Astrocyte (in vitro differentiated cells and primary cell): ENCODE results near the gene ADD3.

Experiments used
- EZH2 ChIP-seq: IDR thresholded peaks from 2 replicates; pipeline ENCODE4 v1.6.1; 2012; ENCODE audit warnings: mild to moderate bottlenecking, low read length, inconsistent platforms; ENCODE audit not compliant: insufficient read depth
- TF ChIP-seq, protein P1 (sequence below): IDR thresholded peaks from 2 replicates; pipeline ENCODE4 v1.5.1; 2011; ENCODE audit warnings: low read depth, mild to moderate bottlenecking, inconsistent platforms, low read length, moderate library complexity; ENCODE audit not compliant: insufficient read depth

- TF ChIP-seq, protein P1, sequence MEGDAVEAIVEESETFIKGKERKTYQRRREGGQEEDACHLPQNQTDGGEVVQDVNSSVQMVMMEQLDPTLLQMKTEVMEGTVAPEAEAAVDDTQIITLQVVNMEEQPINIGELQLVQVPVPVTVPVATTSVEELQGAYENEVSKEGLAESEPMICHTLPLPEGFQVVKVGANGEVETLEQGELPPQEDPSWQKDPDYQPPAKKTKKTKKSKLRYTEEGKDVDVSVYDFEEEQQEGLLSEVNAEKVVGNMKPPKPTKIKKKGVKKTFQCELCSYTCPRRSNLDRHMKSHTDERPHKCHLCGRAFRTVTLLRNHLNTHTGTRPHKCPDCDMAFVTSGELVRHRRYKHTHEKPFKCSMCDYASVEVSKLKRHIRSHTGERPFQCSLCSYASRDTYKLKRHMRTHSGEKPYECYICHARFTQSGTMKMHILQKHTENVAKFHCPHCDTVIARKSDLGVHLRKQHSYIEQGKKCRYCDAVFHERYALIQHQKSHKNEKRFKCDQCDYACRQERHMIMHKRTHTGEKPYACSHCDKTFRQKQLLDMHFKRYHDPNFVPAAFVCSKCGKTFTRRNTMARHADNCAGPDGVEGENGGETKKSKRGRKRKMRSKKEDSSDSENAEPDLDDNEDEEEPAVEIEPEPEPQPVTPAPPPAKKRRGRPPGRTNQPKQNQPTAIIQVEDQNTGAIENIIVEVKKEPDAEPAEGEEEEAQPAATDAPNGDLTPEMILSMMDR, result no peak
- TF ChIP-seq EZH2, result no peak
Observed at GRCh38 chr10:110168601-110169481, 161.1 kb downstream of the ADD3 start.
